Right lobe of liver (tissue), 4 donors: Measurements from ENCODE around the gene SPIN2A.

Source experiments
- CTCF ChIP-seq, 4 donors: fragments of 200-600 bp in 3 of 4; fragments of 450-650 bp in 1 of 4; IDR thresholded peaks; one replicate each; pipeline versions ENCODE4 v1.5.1 to v1.8.0; 2016 to 2022; ENCODE audit warnings: antibody characterized with exemption in 4 of 4, mild to moderate bottlenecking in 2 of 4
- POLR2A ChIP-seq: fragments of 450-650 bp; IDR thresholded peaks from one replicate; pipeline ENCODE4 v1.6.1; 2017; ENCODE audit warnings: antibody characterized with exemption, mild to moderate bottlenecking
- donor health status: DM: no; HTN: no; CAD: no.
- donor health status: DM: no; HTN: no; CAD: no.
- donor health status: DM: no; HTN: yes; CAD: no.

- TF ChIP-seq CTCF (IDR thresholded peaks at IDR 0.05) (no peak), POLR2A (no peak)
These were observed 3.5 kb downstream of the SPIN2A start for GRCh38 chrX:57133706-57134105.
